NOMO-1 treated with DMSO at 0.1 percent for 48 hours (cell line): ENCODE results near the gene CACFD1.

ENCODE experiments used
- DNase-seq: peaks from one replicate; lab custom pipeline; 2025; ENCODE audit not compliant: unreplicated experiment; lab: John Stamatoyannopoulos, UW

CACFD1 gene

DNA sequence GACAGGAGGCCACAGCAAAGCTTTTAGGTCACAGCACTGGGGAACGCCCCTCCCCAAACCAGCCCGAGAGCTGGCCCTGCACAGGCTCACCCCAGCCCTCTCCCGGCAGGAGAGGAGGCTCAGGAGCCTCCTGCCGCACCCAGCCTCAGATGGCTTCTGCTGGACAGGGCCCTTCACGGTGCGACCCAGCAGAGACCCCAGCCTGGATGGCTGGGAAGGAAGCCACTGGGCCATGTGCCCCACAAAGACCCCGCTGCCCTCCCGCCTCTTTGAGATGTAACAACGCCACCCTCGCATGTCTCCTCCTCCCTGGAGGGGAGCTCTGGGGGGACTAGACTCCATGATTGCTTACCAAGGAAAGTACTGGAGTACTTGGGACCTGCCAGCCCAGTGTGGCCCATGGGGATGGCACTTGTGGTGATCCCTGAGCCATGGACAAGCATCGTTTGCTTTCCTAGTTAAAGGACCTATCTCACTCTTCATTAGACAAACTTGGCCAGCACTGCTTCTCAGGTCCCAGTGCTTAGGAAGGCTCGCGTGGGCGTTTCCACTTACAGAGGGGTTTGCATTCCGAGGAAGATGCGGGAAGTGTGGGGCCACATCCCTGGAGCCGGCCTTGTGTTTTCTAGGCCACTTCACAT is 56.0 kb downstream of the CACFD1 start:
- DNase-seq, result no peak

- no peak for DNase-seq
These were observed 56.6 kb downstream of the CACFD1 start for GRCh38 chr9:133516256-133516960.

DNA sequence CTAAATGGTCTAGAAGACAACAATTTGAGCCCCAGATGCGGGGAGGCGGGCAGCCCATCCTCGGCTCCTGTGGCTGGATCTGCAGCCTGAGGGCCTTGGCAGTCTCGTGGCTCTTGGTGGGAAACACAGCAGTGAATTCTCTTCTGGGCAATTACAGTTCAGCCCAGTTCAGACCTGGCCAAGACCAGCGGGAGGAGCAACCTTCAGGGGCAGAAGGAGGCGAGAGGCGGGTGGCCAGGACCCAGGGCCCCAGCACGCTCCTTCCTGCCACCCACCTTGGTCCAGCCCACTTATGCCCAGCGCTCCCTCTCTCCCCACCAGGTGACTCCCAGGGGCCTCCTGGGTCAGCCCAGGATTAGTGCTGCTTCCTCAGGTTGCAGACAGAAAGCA is 57.2 kb downstream of the CACFD1 start:
- no peak for DNase-seq

DNA sequence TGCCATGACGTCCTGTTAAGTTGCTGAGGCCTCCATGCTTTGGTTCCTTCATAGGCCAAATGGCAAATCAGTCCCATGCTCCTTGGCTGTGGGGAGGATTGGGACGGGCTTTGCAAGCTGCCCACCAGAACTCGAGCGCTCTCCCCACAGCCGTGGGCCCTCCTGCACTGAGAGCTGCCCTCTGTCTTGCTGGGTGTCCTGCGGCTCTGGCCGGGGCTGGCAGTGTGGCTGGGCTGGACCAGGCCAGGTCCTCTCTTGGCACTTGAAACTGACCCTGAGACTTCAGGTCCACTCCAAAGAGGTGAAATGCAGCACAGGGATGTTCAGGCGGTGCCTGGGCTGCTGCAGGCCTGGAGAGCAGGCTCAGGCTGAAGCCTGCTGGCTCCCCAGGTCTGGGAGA is 57.9 kb downstream of the CACFD1 start:
- DNase-seq, result no peak

- DNase-seq, result no peak
These were observed 58.4 kb downstream of the CACFD1 start for GRCh38 chr9:133518200-133518599.

DNA sequence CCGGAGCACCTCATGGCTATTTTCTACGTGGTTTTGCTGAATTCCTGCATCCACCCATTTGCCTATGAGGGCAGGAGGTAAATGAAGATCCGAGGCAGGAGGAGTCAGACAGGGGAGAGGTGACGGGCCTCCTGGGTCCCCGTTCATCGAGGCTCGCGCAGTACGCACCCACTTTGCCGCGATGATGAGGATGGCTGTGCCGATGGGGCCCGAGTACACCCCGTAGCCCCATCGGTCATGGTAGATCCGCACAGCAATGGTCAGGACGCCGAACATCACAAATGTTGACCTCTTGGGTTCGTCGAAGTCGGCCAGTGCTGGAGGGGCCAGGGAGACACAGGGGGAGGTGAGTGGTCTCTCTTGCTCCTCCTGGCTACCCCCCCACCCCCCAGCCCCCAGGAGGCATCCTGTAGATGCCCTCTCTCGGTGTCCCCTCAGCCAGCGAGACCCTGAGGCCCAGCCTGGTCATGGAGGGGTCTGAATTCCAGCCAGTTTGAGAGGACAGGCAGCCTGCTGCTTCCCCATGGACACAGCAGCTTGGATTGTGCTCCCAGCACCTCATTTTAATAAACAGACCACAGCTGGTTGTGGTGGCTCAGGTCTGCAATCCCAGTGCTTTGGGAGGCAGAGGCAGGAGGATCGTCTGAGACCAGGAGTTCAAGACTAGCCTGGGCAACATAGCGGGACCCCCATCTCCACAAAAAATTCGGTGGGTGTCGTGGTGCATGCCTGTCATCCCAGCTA is 59.1 kb downstream of the CACFD1 start:
- no peak for DNase-seq

GRCh38 chr9:133519693-133520092 is 59.9 kb downstream of the CACFD1 start:
- DNase-seq, result no peak

DNA sequence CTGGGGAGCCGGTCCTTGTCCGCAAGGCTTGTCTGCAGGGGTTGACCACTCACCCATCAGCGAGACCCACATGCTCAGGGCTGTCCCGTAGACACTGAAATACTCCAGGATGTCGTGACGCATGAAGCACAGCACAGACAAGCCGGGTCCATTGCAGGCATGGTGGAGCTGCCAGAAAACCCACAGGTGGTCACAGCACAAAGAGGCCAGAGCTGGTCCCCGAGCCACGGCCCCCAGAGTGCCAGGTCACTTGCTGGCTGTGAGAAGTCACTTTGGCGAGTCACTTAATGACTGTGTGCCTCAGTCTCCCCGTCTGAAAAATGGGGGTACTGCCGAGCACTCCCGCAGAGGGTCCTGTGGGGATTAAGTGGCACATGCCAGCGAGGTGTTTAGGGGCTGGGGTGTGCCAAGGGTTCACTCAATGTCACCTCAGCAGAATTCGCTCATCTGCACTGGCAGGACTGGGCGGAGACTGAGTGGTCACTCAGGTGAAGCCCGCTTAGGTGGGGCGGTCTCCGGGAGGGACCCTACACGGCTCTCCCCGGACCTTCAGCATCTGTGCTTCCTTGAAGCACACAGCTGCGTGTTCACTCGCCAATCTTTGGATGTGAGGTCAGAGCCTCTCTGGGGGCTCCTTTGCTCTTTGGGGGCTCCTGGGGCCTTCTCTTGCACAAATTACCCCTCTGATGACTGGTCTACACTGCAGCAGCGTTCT is 60.5 kb downstream of the CACFD1 start:
- DNase-seq, result no peak
